ENCODE results near the gene RNASEH2A.
"Not testable (repeated sequence)": the region's sequence is repeated elsewhere in the genome, so short reads cannot be mapped to it uniquely, and the experiment has no call there.

The RNASEH2A gene

GRCh38 chr19:12794196-12794941 lies 12.0 kb upstream of the RNASEH2A start:
- peak; percentile 5 to 15 for DNase-seq

DNA sequence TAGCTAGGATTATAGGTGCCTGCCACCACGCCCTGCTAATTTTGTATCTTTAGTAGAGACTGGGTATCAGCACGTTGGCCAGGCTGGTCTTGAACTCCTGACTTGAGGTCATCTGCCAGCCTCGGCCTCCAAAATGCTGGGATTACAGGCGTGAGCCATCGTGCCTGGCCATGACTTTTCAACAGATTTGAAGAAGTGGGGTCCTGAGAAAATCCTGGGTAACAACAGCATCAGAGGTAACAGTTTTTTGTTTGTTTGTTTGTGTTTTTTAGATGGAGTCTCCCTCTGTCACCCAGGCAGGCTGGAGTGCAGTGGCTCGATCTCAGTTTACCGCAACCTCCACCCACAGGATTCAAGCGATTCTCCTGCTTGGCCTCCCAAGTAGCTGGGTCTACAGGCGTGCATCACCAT lies 11.4 kb upstream of the RNASEH2A start:
- no peak for DNase-seq

- DNase-seq: peak; percentile 73
Measured at GRCh38 chr19:12796146-12797071, 10.0 kb upstream of the RNASEH2A start.

- no peak for DNase-seq
Measured at GRCh38 chr19:12797141-12797587, 9.2 kb upstream of the RNASEH2A start.

DNA sequence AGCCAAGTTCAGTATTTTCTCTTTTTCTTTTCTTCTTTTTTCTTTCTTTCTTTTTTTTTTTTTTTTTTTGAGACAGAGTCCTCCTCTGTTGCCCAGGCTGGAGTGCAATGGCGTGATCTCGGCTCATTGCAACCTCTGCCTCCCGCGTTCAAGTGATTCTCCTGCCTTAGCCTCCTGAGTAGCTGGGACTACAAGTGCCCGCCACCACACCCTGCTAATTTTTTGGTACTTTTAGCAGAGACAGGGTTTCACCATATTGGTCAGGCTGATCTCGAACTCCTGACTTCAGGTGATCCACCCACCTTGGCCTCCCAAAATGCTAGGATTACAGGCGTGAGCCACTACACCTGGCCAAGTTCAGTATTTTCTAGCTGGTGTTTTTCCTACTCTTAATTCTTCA lies 8.8 kb upstream of the RNASEH2A start:
- DNase-seq: not testable (repeated sequence)

- no peak for DNase-seq
Measured at GRCh38 chr19:12799742-12800465, 6.5 kb upstream of the RNASEH2A start.

DNA sequence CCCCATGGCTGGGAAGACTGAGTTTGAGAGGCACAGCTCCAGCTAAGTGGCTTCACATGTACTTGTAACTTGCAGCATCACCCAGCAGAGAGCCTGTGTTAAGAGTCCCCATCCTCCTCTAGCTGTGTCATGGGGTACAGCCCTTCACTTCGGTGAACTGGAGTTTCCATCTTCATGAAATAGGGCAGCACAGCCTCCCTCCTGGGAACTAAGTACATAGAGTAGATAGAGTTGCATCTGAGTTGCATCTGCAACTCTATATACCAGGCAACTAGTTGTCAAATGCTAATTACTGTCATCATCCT lies 6.0 kb upstream of the RNASEH2A start:
- DNase-seq: no peak

GRCh38 chr19:12800923-12801465 lies 5.4 kb upstream of the RNASEH2A start:
- no peak for DNase-seq

DNA sequence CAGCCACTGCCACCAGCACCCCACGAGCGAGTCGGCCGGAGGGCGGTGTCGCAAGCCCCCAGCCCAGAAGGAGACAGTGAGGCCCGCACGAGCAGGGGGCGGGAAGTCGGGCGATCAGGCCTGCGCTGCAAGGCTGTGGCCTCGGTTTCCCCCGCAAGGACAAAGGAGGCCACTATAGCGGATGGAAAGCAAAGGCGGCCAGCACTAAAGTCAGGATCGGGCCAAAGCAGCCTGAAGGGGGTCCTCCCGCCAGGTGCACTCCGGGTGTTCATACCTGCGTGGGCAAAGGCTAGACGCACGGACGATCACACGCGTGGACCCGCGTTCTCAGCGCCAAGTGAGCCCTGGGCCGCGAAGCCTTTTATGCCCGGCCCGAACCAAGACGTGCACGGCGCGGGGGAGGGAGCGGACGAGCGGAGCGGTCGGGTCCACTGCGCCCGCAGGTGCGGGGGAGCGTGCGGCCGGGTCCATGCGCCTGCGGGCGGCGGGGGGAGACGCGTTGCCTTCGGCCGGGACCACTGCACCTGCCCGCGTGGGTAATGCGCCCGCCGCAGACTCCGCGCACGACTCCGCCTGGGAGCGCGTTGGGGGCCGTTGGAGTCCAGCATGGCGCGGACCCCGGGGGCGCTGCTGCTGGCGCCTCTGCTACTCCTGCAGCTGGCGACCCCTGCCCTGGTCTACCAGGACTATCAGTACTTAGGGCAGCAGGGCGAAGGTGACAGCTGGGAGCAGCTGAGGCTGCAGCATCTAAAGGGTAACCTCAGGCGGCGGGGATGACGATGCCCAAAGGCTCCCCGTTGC lies 4.7 kb upstream of the RNASEH2A start, which contains the start of the genes PRDX2 and THSD8:
Gene PRDX2, minus strand, starts transcription at position 335 of the 801 bp plus-strand sequence. CDS start 539 bp downstream, outside the sequence.
Gene THSD8, plus strand, starts transcription at position 604 of the 801 bp plus-strand sequence. Its CDS starts 3 bp downstream, at position 607.
- peak; percentile 31 to 49 for DNase-seq

- no peak for DNase-seq
Measured at GRCh38 chr19:12802267-12803106, 3.9 kb upstream of the RNASEH2A start.

DNA sequence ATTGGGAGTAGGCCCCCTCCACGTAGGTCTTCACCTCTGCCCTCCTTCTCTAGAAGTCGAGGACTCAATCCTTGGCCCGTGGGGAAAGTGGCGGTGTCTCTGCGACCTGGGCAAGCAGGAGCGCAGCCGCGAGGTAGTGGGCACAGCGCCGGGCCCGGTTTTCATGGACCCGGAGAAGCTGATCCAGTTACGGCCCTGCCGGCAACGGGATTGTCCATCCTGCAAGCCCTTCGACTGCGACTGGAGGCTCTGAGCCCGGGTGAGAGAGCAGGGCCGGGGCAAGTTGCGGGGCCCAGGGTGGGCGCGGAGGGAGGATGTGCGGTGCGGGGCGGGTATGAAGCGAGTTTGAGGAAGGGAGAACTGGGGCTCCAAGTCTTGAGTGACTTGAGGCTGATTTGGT lies 2.3 kb upstream of the RNASEH2A start:
- no peak for DNase-seq

- DNase-seq: no peak
Measured at GRCh38 chr19:12815088-12815487, 8.7 kb downstream of the RNASEH2A start.

GRCh38 chr19:12817188-12817587 lies 10.8 kb downstream of the RNASEH2A start:
- DNase-seq: not testable (repeated sequence)

DNA sequence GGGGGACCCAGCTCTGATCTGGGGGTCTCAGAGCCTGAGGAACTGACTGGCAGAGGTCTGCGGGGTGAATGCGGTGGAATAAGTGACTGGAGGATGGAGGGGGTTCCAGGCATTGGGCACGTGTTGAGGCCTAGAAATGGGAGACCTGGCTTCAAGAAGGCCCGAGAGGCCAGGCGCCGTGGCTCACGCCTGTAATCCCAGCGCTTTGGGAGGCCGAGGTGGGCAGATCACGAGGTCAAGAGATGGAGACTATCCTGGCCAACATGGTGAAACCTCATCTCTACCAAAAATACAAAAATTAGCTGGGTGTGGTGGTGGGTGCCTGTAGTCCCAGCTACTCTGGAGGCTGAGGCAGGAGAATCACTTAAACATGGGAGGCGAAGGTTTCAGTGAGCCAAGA lies 11.4 kb downstream of the RNASEH2A start:
- DNase-seq: not testable (repeated sequence)

DNA sequence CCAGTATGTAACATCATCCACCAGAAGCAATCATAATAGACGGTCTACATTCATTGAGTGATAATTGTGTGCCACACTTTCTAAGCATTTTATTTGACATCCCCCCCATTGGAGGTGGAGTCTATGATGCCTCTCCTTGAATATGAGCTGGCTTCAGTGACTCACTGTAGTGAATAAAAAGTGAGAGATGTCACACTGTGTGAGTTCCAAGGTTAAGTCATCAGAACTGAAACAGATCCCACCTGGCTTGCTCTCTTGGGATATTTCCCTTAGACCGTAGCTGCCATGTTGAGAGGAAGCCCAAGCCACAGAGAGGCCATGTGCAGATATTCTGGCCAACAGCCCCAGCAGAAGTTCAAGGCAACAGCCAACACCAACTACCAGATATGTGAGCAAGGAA lies 15.4 kb downstream of the RNASEH2A start:
- DNase-seq: no peak

GRCh38 chr19:12825254-12826131 lies 19.1 kb downstream of the RNASEH2A start:
- no peak for DNase-seq

DNA sequence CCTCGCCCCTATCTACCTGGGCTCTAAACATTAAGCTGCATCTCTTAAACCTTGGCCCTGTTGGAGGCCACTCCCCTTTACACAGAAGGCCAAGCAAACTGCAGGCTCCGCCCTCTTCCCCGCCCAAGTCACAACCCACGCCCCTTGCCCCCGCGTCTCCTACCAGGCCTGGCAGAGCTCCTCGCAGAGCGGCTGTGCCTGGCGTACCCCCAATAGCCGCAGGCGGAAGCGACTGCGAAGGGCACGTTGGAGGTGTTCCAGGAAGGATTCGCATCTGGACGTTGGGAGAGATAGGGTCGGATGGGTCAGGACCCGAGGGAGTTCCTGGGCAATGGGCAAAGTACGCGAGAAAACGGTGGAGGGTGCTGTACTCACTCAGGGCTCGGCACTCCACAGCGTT lies 22.1 kb downstream of the RNASEH2A start:
- peak; percentile 46 to 54 for DNase-seq

- DNase-seq: no peak
Measured at GRCh38 chr19:12833418-12833737, 27.0 kb downstream of the RNASEH2A start.

DNA sequence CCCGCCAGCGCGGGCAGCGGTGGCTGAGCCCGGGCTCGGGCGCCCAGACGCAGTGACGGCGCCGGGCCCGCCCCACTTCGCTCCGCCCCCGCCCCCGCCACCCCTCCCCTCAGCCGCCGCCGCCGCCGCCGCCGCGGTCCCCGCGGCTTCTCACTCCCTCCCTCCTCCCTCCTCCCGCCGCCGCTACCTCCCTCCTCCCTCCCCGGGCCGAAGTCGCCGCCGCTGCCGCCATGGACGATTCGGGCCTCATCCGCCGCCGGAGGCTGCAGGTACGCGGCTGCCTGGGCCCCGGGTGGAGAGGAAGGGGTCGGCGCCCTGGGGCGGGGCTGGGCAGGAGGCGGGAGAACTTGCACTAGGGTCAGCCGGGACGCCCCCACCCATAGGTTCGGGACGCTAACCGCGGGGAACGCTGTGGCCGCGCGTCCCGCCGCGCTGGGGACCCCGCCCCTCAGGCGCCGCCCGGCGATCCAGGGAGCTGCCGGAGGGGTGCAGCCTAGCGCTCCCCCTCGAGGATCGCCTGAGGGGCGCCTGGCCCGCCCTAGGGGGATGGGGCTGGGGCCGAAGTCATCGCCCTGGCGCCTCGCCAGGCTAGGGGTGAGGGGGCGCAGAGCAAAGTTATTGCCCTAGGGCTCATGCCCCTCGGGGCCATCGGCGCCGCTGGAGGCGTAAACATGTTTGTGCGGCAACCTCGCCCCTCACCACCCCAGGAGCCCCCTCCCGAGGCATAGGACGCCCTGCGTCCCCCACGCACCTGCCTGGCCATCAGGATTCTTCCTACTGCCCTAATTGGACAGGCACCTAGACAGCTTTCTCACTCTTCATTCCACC lies 27.6 kb downstream of the RNASEH2A start:
- DNase-seq: no peak

Data from AML-193 (cell line).